ENCODE results near the gene NFIB.

The NFIB gene

DNA sequence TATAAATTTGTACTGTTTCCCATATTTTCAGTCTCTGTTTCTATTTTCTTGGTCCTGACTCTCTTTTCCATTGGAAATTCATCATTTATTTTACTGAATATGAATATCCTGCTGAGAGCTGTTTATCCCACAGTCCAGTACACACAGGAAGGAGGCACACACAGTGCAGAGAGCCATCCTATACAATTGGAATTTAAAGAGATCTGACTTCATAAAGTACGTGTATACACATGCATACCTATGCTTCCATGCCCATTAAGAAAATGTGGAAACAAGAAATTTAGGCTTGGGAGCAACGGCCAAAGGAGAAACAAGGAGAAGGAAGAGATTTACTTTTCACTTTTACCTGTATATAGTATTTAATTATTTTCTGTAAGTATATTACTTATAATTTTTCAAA lies 99.2 kb downstream of the NFIB start:
- Histone ChIP-seq H3K9ac (ENCODE audit: low read depth, low read length, poor library complexity, severe bottlenecking) (no peak overlapping the region), H3K36me3 (ENCODE audit: insufficient read depth, low read length) (no peaks in the 10 kb centered on the region), H4K20me1 (ENCODE audit: insufficient read depth, low read length, poor library complexity, severe bottlenecking) (no peaks in the 10 kb centered on the region), H3K9me3 (ENCODE audit: insufficient read depth, low read depth, low read length) (no peaks in the 10 kb centered on the region), H3K4me3 (ENCODE audit: low read length, poor library complexity, severe bottlenecking) (no peak overlapping the region), H3K79me2 (ENCODE audit: insufficient read depth, low read length) (no peaks in the 10 kb centered on the region), H3K4me1 (ENCODE audit: insufficient read depth, low read length, poor library complexity, severe bottlenecking) (no peaks in the 10 kb centered on the region), H3K9me2 (replicated peaks; ENCODE audit: low read depth, low read length) (no peaks in the 10 kb centered on the region), H2AFZ (ENCODE audit: low read length) (no peak overlapping the region), H3K4me2 (ENCODE audit: low read depth, low read length, poor library complexity, severe bottlenecking) (no peak overlapping the region), H3F3A (ENCODE audit: low read depth) (no peaks in the 10 kb centered on the region), H3K27me3 (ENCODE audit: insufficient read depth, low read length, poor library complexity, severe bottlenecking) (no peaks in the 10 kb centered on the region)
- no peak for TF ChIP-seq EZH2phosphoT487 (IDR thresholded peaks at IDR 0.05; ENCODE audit: borderline replicate concordance)

DNA sequence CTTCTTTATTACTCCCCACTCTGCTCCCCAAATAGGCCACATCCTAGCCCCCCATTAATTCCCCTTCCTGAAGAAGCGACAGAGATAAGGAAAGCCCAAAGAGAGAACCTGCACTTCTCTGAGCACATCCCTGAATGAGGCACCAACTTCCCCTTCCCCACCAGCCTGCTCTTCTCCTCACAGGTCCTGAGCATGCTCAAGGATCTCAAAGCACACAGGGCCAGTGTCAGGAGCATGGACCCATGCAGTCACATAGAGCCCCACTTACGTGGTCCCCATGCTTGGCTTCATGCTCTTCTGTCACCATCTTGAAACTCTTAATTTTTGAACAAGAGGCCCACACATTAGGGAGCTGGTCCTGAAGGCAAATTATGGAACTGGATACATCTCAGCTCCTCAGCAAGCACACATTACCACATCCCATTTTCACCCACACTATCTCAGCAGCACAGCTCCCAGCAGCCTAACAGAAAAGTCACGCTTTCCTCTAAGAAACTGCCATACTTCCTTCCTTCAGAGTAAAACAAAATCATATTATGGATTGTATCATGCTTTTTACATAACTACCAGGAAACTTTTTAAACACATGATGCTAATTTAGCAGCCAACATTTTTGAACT lies 99.8 kb downstream of the NFIB start:
- no peak for TF ChIP-seq EZH2phosphoT487 (IDR thresholded peaks at IDR 0.05; ENCODE audit: borderline replicate concordance)
- no peak for TF ChIP-seq CTCF (conservative IDR thresholded peaks at IDR 0.05; ENCODE audit: low read length)
- Histone ChIP-seq H3K9me3 (ENCODE audit: insufficient read depth, low read depth, low read length) (no peaks in the 10 kb centered on the region), H3K9me2 (replicated peaks; ENCODE audit: low read depth, low read length) (no peaks in the 10 kb centered on the region), H3K79me2 (ENCODE audit: insufficient read depth, low read length) (no peaks in the 10 kb centered on the region), H3K36me3 (ENCODE audit: insufficient read depth, low read length) (no peaks in the 10 kb centered on the region), H3K27me3 (ENCODE audit: insufficient read depth, low read length, poor library complexity, severe bottlenecking) (no peaks in the 10 kb centered on the region), H3K4me1 (ENCODE audit: insufficient read depth, low read length, poor library complexity, severe bottlenecking) (peaks cover 1% of the 10 kb centered on the region), H3F3A (ENCODE audit: low read depth) (no peaks in the 10 kb centered on the region), H3K9ac (ENCODE audit: low read depth, low read length, poor library complexity, severe bottlenecking) (no peak overlapping the region), H3K4me3 (ENCODE audit: low read length, poor library complexity, severe bottlenecking) (no peak overlapping the region), H4K20me1 (ENCODE audit: insufficient read depth, low read length, poor library complexity, severe bottlenecking) (no peaks in the 10 kb centered on the region), H2AFZ (ENCODE audit: low read length) (peak overlapping the region; percentile 64), H3K4me2 (ENCODE audit: low read depth, low read length, poor library complexity, severe bottlenecking) (no peak overlapping the region)

DNA sequence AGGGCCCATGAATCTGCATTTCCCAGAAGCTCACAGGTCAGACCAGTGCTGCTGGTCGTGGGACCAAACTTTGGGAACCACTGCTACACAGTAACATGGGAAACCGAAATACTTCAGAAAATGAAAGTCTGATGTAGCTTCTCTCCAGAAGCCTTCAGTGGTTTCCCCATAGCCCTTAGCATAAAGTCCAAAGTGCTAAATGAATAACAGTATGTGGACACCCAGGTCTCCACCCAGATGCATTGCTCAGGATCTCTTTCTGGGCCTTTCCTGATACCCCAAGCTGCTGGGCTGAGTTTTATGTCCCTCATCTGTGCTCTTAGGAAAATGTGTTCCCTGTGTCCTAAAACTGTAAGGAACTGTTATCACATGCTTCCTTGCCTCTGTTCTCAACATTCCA lies 100.4 kb downstream of the NFIB start:
- Histone ChIP-seq H3K79me2 (ENCODE audit: insufficient read depth, low read length) (no peaks in the 10 kb centered on the region), H3K36me3 (ENCODE audit: insufficient read depth, low read length) (no peaks in the 10 kb centered on the region), H3K9me2 (replicated peaks; ENCODE audit: low read depth, low read length) (no peaks in the 10 kb centered on the region), H3F3A (ENCODE audit: low read depth) (no peaks in the 10 kb centered on the region), H3K4me1 (ENCODE audit: insufficient read depth, low read length, poor library complexity, severe bottlenecking) (peaks cover 7% of the 10 kb centered on the region), H3K27me3 (ENCODE audit: insufficient read depth, low read length, poor library complexity, severe bottlenecking) (no peaks in the 10 kb centered on the region), H4K20me1 (ENCODE audit: insufficient read depth, low read length, poor library complexity, severe bottlenecking) (no peaks in the 10 kb centered on the region), H3K4me2 (ENCODE audit: low read depth, low read length, poor library complexity, severe bottlenecking) (no peak overlapping the region), H3K9ac (ENCODE audit: low read depth, low read length, poor library complexity, severe bottlenecking) (no peak overlapping the region), H3K4me3 (ENCODE audit: low read length, poor library complexity, severe bottlenecking) (no peak overlapping the region), H3K9me3 (ENCODE audit: insufficient read depth, low read depth, low read length) (no peaks in the 10 kb centered on the region), H2AFZ (ENCODE audit: low read length) (no peak overlapping the region)
- TF ChIP-seq CTCF (conservative IDR thresholded peaks at IDR 0.05; ENCODE audit: low read length) (no peak), EZH2phosphoT487 (IDR thresholded peaks at IDR 0.05; ENCODE audit: borderline replicate concordance) (no peak)
